ENCODE results near the gene BRF1.

Gene BRF1

GRCh38 chr14:105168496-105168978 lies 132.3 kb downstream of the BRF1 start, which contains the start of gene JAG2:
Gene JAG2 (minus strand): TSS chr14:105168776. CDS start chr14:105168420, 356 bp downstream.
- peak; percentile 9 for DNase-seq

DNA sequence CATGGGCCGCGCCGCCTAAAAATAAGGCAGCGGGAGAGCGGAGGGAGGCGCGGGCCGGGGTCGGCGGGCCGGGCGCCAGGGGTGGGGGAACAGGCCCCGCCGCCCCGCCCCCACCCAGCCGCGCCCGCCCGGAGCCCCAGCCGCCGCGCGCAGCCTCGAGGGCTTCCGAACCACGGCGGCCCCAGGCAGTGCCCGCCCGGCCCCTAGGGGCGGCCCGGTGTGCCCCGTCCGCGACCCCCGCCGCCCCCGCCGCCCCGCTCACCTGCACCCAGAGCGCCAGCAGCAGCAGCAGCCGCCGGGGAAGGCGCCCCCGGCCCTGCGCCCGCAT lies 132.7 kb downstream of the BRF1 start:
- DNase-seq, result no peak

DNA sequence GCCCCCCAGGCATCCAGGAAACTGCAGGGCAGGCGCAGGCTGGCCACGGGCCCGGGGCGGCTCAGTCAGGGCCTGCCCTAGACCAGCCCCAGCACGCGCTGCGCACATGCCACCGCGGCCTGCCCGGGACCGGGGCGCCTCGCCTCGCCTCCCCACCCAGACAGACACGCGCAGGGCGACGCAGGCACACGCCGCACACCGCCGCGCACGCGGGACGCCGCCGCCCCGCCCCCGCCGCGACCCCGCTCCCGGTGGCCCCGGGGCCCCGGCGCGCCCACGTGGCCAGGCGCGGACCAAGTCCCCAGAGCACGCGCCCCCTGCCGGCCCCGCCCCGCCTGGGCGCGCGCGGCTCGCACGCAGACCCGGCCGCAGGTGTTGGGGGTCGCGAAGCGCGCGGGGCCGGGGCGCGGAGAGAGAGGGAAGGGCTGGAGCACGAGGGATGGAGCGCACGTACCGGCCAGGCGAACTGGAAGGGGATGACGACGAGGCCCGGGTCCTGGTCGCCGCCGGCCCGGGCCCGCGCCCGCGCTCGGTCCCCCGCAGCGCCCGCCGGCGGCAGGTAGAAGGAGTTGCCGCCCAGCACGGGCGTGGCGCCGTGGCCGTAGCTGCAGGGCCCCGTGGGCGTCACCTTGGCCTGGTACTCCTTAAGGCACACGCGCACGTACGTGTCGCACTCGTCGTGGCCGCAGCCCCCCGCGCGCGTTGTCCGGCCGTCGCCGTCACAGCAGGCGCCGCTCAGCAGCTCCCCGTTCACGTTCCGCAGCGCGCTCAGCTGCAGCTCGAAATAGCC lies 133.3 kb downstream of the BRF1 start:
- DNase-seq, result no peak

DNA sequence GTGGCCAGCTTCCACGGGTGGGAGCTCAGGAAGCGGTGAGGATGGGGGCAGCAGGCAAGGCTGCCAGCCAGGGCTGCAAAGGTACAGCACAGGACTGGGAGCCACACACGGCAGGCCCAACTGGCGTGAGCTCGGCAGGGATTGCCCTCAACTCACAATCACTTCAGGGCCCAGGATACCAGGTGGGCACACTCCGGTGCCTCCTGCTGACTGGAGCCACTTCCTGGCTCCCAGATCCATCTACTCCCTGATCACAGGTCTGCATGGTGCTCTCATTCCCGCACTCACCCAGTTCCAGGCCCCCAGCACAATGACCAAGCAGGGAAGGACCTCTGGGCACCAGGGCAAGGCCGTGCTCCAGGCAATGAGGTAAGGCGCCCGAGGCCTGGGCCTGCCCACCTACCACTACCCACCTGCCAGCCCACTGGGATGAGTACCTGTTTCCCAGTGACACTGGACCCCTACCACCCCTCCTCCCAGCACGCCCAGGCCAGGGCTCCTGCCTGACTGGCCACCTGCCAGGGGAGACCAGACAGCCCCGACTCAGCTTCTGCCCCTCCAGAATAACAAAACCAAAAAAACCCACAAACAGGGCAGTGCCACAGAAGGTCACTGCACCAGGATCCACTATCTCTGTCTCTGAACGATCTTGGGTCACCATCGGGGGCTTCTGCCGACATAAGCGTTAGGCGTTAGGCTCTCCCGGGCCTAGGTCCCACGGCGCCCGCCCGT lies 134.1 kb downstream of the BRF1 start:
- DNase-seq, result no peak

DNA sequence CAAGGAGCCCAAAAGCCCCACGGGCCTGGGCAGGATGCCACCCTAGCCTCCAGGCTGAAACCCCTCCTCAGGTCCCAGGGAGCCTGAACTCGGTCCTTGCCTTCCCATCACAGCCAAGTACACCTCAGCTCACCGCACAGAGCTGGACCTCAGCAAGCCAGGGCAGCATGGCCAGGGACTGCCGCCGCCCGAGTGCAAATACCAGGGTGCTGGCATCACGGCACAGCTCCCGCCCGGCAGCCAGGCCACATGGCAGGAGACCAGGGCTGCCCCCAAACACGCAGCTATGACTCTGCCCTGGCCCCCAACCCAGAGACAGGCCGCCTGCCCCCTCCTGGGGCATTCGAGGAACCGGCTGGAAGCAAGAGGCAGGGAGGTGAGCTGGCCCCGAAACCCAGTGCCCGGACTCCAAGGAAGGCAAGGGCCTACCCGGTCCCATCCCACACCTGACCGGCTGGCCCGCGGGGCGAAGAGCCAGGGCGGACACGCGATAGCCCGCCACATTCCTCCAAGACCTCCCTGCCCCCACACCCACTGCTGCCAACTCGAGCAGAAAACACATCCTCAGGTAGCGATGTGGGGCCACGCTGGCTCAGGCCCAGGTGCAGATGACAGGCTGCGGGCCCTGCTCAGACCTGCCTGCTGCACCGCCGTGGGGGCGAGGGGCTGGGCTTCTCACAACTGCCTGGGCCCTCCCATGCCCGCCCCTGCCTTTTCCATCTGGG lies 134.9 kb downstream of the BRF1 start:
- DNase-seq, result no peak

- DNase-seq, result peak; percentile 67
These were observed 135.6 kb downstream of the BRF1 start for GRCh38 chr14:105165134-105165704.

DNA sequence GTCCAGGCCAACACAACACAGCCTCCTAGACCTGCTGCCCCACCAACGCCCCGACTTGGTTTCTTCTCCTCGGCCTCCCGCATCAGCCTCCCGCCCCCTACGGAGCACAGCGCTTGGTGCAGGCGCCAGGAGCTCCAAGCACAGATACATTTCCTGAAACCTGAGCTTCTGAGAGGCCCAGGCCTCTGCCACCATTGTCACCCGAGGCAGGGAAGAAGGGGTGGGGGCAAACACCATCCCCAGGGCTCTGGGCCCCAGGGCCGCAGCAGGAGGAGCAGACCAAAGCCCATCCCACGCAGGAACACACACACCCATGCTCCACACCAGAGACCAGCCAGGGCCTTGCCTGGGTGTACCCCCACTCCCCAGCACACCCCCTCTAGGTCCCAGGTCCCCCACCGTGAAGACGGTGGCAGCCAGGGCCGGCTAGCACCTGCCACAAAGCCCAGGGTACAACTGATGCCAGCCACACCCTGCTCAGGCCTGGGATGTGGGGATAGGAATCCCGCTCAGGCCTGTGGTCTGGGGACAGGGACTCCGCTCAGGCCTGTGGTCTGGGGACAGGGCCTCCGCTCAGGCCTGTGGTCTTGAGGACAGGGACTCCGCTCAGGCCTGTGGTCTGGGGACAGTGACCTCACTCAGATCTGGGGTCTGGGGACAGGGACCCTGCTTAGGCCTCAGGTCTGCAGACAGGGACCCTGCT lies 137.6 kb downstream of the BRF1 start:
- peak; percentile 71 for DNase-seq

GRCh38 chr14:105162669-105162979 lies 138.2 kb downstream of the BRF1 start:
- DNase-seq, result no peak

GRCh38 chr14:105161964-105162668 lies 138.7 kb downstream of the BRF1 start:
- no peak for DNase-seq

GRCh38 chr14:105161309-105161708 lies 139.5 kb downstream of the BRF1 start:
- DNase-seq, result peak; percentile 76

DNA sequence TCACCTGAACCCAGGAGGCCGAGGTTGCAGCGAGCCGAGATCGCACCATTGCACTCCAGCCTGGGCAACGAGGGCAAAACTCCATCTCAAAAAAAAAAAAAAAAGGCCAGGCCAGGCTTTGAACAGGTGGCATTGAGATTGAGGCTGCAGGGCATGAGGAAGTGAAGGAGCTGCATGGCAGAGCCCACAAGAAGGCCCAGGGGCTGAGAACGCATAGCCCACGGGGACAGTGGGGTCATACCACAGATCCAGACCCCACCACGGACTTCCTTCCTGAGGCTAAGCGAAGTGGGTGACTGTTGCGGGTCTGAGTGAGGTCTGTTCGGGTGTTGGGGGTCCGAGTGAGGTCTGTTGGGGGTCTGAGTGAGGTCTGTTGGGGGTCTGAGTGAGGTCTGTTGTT lies 140.0 kb downstream of the BRF1 start:
- no peak for DNase-seq

DNA sequence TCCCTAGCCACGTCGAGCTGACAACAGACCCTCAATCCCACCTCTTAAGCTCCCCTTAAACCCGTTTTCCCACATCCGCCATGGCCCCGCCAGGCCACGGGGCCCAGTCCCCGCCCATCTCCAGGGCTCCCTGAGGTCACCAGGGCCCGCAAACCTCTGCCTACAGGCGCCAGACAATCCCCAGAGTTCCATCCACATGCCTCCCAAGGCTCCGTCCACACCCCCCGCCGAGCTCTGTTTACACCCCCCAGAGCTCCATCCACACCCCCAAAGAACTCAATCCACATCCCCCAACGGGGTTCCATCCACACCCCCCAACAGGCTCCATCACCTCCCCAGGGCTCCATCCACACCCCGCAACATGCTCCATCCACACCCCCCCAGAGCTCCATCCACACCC lies 141.5 kb downstream of the BRF1 start:
- DNase-seq, result no peak
